Heart left ventricle (tissue), 16 donors: ENCODE measurements around the gene MAPKAPK5. TPM values are rescaled to one million over a fixed set of nuclear protein-coding genes. Genes with fewer than 3 reads are reported as not detected.

Experiments
- ATAC-seq, 4 donors: fragments of 200-7000 bp; cut with Tn5 transposase; one replicate each; pipeline ENCODE4 v1.9.1; 2020 to 2022; ENCODE audit warnings: moderate library complexity in 4 of 4, mild to moderate bottlenecking in 3 of 4, moderate number of reproducible peaks in 1 of 4
- DNase-seq, 5 donors: peaks; one replicate each; pipeline ENCODE4 v3.0.0-alpha.2; 2020
- H3K27ac ChIP-seq, 12 donors: fragments of 200-600 bp; sonication (generic) in 4 of 12; one replicate each; pipeline versions ENCODE4 v1.5.0 to v1.8.0; 2016 to 2022; ENCODE audit warnings: mild to moderate bottlenecking in 2 of 12
- H3K27me3 ChIP-seq, 9 donors: fragments of 200-600 bp; sonication (generic) in 2 of 9; one replicate each; pipeline versions ENCODE4 v1.5.1 to v1.8.0; 2016 to 2022; ENCODE audit warnings: mild to moderate bottlenecking in 3 of 9
- H3K36me3 ChIP-seq, 9 donors: fragments of 200-600 bp; sonication (generic) in 2 of 9; one replicate each; pipeline versions ENCODE4 v1.5.0 to v1.8.0; 2018 to 2022; ENCODE audit warnings: mild to moderate bottlenecking in 2 of 9
- H3K4me1 ChIP-seq, 12 donors: fragments of 200-600 bp; sonication (generic) in 4 of 12; one replicate each; pipeline versions ENCODE4 v1.5.0 to v1.8.0; 2016 to 2022; ENCODE audit warnings: mild to moderate bottlenecking in 3 of 12
- H3K4me3 ChIP-seq, 12 donors: fragments of 200-600 bp; sonication (generic) in 4 of 12; one replicate each; pipeline versions ENCODE4 v1.5.0 to v1.8.0; 2017 to 2022; ENCODE audit warnings: mild to moderate bottlenecking in 9 of 12, moderate library complexity in 4 of 12
- H3K9me3 ChIP-seq, 12 donors: fragments of 200-600 bp; sonication (generic) in 4 of 12; one replicate each; pipeline versions ENCODE4 v1.5.0 to v1.8.0; 2016 to 2022; ENCODE audit warnings: mild to moderate bottlenecking in 1 of 12
- POLR2A ChIP-seq, 2 donors: fragments of 450-650 bp; IDR thresholded peaks; one replicate each; pipeline ENCODE4 v1.6.1; 2017; ENCODE audit warnings: antibody characterized with exemption in 2 of 2, mild to moderate bottlenecking in 2 of 2, moderate library complexity in 2 of 2
- WGBS, 4 donors: extraction: QIAGEN DNeasy Blood & Tissue Kit in 2 of 4; methylation state at CpG; one replicate each; pipeline versions ENCODE4 v1.1.5 to v1.1.7; 2013 to 2018; 5-methylcytosine and 5-hydroxymethylcytosine counted together
- intact Hi-C, 10 donors: fragments of 100-400 bp; cut with DNase I; formaldehyde crosslinking; loops; one replicate each; pipeline versions ENCODE4 v1.11.1 to v1.14.2; 2022
- polyA plus RNA-seq, 2 donors: library from polyadenylated mRNA; stranded (reverse); fragments of 200-250 nt; gene quantifications; one replicate each; pipeline ENCODE4 v1.2.3, GENCODE V29; 2013
- total RNA-seq, 9 donors: library from RNA; depleted of rRNA in 2 of 9; stranded (reverse); fragments of >200 nt in 2 of 9; fragmentation: NEBNext Ultra II Directional in 3 of 9; extraction: Animal tissue kit (Norgen Biotek cat#: 25700) in 3 of 9; gene quantifications; one replicate each; pipeline versions ENCODE4 v1.1.0 to v1.2.4, GENCODE V29; 2016 to 2023
- TF ChIP-seq, protein P1 (sequence below), 12 donors: fragments of 200-600 bp; sonication (generic) in 4 of 12; IDR thresholded peaks; one replicate each; pipeline versions ENCODE4 v1.5.0 to v1.8.0; 2018 to 2022; ENCODE audit warnings: antibody characterized with exemption in 12 of 12, mild to moderate bottlenecking in 5 of 12
- donor health status: ischemic (EF 13 %, LVEDD 7.1; RV severe dilation, severe dysfunction).
- donor health status: healthy with polysubstance abuse.
- donor health status: DM: no; HTN: yes; CAD: no.
- donor health status: DM: no; HTN: no; CAD: no.
- donor health status: ischemic (EF 25% LVEDD 6.9; RV normal size, moderate dysfunction).
- donor health status: ischemic (EF 25% LVEDD 5.7; RV mildly dilated, moderate dysfunction).
- donor health status: healthy.
- donor health status: DM: yes; HTN: yes; CAD: no.
- donor health status: ischemic (EF 35%, LVEDD 5.7; RV mildly dilated, moderate dysfunction).
- donor health status: nonischemic (EF 11% LVEDD 7.7; RV severe dilation, severe dysfunction).
- donor health status: DM: yes; HTN: yes; CAD: no.
- donor health status: PGD.
- donor health status: ischemic (EF 29% LVEDD 5.4; RV normal size, mild dysfunction).
- donor health status: nonischemic (EF 23%, LVEDD 6.1; RV moderate dilation, normal function).

MAPKAPK5 gene
- total and polyA plus RNA-seq, 11 donors: 8.0 to 28.7 (median 25.2) TPM

DNA sequence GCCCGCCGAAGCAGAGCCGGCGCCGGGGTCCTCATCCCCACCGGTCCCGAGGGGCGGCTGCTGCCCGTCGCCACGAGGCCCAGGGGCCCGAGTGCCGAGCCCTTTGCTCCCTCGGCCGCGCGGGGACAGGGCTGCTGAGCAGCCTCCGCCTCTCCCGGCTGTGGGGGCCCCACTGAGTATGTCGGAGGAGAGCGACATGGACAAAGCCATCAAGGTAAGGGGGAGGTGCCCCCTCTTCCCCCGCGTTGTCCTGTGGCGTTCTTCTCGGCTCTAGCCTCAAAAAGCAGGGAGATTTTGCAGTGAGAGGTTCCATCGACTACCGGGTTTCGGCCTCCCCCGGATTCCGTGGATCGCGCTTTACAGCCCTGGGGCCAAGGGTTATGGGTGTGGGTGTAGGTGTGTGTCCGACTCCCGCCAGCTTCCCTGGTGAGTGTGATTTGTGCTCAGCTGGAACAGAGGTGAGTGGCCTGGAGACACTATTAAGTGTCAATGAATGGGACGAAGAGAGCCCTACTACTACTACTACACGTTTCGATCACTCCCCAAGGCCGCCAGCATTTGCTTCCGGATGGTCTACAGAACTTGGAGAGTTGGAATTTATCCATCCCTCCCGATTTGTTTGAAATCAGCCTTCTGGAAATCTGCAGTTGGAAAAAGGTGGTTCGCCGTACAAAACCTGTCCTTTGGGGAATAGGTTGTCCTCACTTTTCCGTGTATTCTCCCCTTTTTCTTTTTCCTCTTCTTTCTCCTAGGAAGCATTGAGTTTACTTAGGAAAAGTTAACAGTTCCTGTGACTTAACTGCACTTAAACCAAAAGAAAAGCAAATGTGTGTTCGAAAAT lies 748 bp downstream of the MAPKAPK5 start:
- Histone ChIP-seq H3K9me3 (no peaks in the 10 kb centered on the region), H3K4me3 (peak overlapping the region; percentile 73 to 100 (median 94)), H3K27ac (peak overlapping the region; percentile 91 to 99 (median 96)), H3K36me3 (peaks cover 0 to 39% (median 11%) of the 10 kb centered on the region in 9 donors), H3K4me1 (peaks cover 10 to 50% (median 36%) of the 10 kb centered on the region in 12 donors), H3K27me3 (no peaks in the 10 kb centered on the region)
- TF ChIP-seq, protein P1, sequence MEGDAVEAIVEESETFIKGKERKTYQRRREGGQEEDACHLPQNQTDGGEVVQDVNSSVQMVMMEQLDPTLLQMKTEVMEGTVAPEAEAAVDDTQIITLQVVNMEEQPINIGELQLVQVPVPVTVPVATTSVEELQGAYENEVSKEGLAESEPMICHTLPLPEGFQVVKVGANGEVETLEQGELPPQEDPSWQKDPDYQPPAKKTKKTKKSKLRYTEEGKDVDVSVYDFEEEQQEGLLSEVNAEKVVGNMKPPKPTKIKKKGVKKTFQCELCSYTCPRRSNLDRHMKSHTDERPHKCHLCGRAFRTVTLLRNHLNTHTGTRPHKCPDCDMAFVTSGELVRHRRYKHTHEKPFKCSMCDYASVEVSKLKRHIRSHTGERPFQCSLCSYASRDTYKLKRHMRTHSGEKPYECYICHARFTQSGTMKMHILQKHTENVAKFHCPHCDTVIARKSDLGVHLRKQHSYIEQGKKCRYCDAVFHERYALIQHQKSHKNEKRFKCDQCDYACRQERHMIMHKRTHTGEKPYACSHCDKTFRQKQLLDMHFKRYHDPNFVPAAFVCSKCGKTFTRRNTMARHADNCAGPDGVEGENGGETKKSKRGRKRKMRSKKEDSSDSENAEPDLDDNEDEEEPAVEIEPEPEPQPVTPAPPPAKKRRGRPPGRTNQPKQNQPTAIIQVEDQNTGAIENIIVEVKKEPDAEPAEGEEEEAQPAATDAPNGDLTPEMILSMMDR (IDR thresholded peaks at IDR 0.05): no peak
- no peak for TF ChIP-seq POLR2A (IDR thresholded peaks at IDR 0.05)
- DNase-seq: no peak
- ATAC-seq: peak in 1 of 4 donors; percentile 30
- intact Hi-C loops: loop anchor here in 1 of 10 donors (2.0 kb wide), 1 partner anchor 170 kb away; the partner anchor contains the start of genes ERP29 and TMEM116
- WGBS, 4 donors: 2 to 7% (median 3%) methylated on average over 22 to 44 of the region's 44 CpGs

DNA sequence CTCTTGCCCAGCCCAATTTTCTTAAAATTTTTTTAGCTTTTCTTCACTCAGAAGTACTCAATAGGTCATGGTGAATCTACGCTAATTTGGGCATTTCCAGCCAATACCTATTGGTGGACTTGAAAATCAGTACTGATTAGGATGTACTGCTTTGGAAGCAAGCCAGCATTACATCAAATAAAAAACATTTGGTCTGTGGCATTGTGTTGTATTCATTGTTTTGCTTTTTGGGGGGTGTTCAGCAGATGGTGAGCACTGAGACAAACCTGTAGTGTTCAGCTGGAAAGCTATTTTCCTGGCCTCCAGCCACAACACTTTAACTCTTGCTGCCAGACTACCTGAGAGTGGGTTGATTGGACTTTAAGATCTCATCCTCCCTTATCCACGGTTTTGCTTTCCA lies 4.0 kb downstream of the MAPKAPK5 start:
- Histone ChIP-seq H3K27me3 (no peaks in the 10 kb centered on the region), H3K4me1 (peaks cover 8 to 37% (median 25%) of the 10 kb centered on the region in 12 donors), H3K36me3 (peaks cover 0 to 27% (median 2%) of the 10 kb centered on the region in 9 donors), H3K9me3 (peaks cover 0 to 13% (median 0%) of the 10 kb centered on the region in 12 donors), H3K27ac (no peak overlapping the region), H3K4me3 (no peak overlapping the region)
- TF ChIP-seq POLR2A (IDR thresholded peaks at IDR 0.05): no peak
- TF ChIP-seq, protein P1 (IDR thresholded peaks at IDR 0.05): no peak
- DNase-seq (no peak), ATAC-seq (no peak)
- 48 to 65% (median 62%) methylated on average over 2 of the region's 2 CpGs for WGBS, 4 donors
- intact Hi-C loops: no loop called here

DNA sequence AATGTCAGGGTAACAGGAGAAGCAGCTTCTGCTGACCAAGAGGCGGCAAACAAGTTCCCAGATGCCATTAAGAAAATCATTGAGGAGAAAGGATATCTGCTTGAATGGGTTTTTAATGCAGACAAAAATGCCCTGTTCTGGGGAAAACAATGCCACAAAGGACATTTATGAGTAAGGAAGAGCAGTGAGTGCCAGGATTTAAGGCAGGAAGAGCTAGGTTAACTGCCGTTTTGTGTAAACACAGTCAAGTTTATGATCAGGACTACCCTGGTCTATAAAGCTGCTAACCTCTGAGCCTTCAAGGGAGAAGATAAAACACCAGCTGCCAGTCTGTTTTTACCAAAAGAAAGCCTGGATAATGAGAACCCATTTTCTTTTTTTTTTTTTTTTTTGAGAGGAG lies 8.5 kb downstream of the MAPKAPK5 start:
- no peak for ATAC-seq

DNA sequence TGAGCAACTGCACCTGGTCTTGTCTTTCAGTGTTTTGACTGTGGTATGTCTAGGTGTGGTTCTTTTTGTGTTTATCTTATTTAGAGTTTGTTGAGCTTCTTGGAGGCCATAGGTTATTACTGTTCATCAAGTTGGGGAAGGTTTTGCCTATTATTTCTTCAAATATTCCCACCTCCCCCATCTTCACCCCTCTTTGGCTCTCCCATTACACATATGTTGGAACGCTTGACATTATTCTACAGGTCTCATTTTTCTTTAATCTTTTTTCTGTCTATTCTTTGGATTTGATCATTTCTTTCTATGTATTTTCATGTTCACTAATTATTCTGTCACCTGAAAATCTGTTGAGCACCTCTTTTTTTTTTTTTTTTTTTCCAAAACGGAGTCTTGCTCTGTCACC lies 16.2 kb downstream of the MAPKAPK5 start:
- no peak for TF ChIP-seq POLR2A (IDR thresholded peaks at IDR 0.05)
- TF ChIP-seq, protein P1 (IDR thresholded peaks at IDR 0.05): no peak
- H3K27ac ChIP-seq: no peak overlapping the region
- H3K4me3 ChIP-seq: no peak overlapping the region
- H3K4me1 ChIP-seq: peaks cover 0 to 7% (median 0%) of the 10 kb centered on the region in 12 donors
- 91 to 99% (median 98%) methylated on average over 2 of the region's 2 CpGs for WGBS, 4 donors
- ATAC-seq (no peak), DNase-seq (no peak)
- peaks cover 0 to under 1% (median 0%) of the 10 kb centered on the region in 9 donors for H3K36me3 ChIP-seq
- intact Hi-C loops: no loop called here
- no peaks in the 10 kb centered on the region for H3K27me3 ChIP-seq
- H3K9me3 ChIP-seq: no peaks in the 10 kb centered on the region

More for the DNA sequence above, 8.5 kb downstream of the MAPKAPK5 start:
- no peak for DNase-seq
- H3K4me3 ChIP-seq: no peak overlapping the region
- 90 to 96% (median 93%) methylated on average over 2 of the region's 2 CpGs for WGBS, 4 donors
- peaks cover 0 to 26% (median 11%) of the 10 kb centered on the region in 9 donors for H3K36me3 ChIP-seq
- no peaks in the 10 kb centered on the region for H3K27me3 ChIP-seq
- H3K27ac ChIP-seq: no peak overlapping the region
- TF ChIP-seq POLR2A (IDR thresholded peaks at IDR 0.05): no peak
- TF ChIP-seq, protein P1 (IDR thresholded peaks at IDR 0.05): no peak
- H3K4me1 ChIP-seq: peaks cover 0 to 8% (median 0%) of the 10 kb centered on the region in 12 donors
- peaks cover 0 to 13% (median 0%) of the 10 kb centered on the region in 12 donors for H3K9me3 ChIP-seq
- intact Hi-C loops: no loop called here
